SU-DHL-6 (cell line): ENCODE results near the gene FBRSL1.

Experiments
- EZH2phosphoT487 ChIP-seq: fragments of 200-600 bp; sonication (generic), shearing (Covaris generic); conservative IDR thresholded peaks from 2 replicates; pipeline ENCODE4 v1.6.1; 2018; ENCODE audit warnings: mild to moderate bottlenecking, antibody characterized with exemption, low read length, moderate library complexity, mixed read lengths
- TF ChIP-seq, protein P1 (sequence below): fragments of 200-600 bp; sonication (generic); IDR thresholded peaks from one replicate; pipeline ENCODE4 v1.5.1; 2017; ENCODE audit warnings: antibody characterized with exemption, mild to moderate bottlenecking, low read length, moderate library complexity; ENCODE audit not compliant: insufficient read depth, poor library complexity, severe bottlenecking

DNA sequence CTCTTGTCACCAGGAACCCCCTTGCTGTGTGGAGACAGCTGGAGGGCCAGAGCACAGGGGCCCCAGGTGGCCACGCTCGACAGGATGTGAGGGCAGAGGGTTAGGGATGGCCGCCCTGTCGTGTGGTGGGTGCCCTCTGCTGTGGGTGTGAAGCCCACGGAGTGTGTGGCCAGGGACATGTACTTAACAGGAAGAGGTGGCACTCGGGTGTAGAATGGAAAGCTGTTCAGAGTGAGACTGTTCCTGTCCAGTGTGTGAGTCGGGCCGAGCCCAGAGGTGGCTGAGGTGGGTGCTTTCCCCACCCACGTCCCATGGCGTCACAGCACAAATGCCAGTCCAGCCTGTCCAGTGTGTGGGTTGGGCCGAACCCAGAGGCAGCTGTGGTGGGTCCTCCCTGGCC lies 47.1 kb downstream of the FBRSL1 start:
- TF ChIP-seq, protein P1, sequence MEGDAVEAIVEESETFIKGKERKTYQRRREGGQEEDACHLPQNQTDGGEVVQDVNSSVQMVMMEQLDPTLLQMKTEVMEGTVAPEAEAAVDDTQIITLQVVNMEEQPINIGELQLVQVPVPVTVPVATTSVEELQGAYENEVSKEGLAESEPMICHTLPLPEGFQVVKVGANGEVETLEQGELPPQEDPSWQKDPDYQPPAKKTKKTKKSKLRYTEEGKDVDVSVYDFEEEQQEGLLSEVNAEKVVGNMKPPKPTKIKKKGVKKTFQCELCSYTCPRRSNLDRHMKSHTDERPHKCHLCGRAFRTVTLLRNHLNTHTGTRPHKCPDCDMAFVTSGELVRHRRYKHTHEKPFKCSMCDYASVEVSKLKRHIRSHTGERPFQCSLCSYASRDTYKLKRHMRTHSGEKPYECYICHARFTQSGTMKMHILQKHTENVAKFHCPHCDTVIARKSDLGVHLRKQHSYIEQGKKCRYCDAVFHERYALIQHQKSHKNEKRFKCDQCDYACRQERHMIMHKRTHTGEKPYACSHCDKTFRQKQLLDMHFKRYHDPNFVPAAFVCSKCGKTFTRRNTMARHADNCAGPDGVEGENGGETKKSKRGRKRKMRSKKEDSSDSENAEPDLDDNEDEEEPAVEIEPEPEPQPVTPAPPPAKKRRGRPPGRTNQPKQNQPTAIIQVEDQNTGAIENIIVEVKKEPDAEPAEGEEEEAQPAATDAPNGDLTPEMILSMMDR: no peak
- TF ChIP-seq EZH2phosphoT487: no peak
